IMR-90 (cell line): ENCODE measurements around the gene ELMO1.

Experiments used
- FOS ChIP-seq: fragments of 150-350 bp; IDR thresholded peaks from 2 replicates; pipeline ENCODE4 v1.6.1; 2016; ENCODE audit warnings: low read depth, low read length
- MAFK ChIP-seq: IDR thresholded peaks from 2 replicates; pipeline ENCODE4 v1.6.1; 2012; ENCODE audit warnings: low read depth, low read length, improper control_type of control experiment
- POLR2A ChIP-seq: IDR thresholded peaks from 2 replicates; pipeline ENCODE4 v1.6.1; 2012; ENCODE audit warnings: mild to moderate bottlenecking, low read depth, low read length
- RCOR1 ChIP-seq: IDR thresholded peaks from 2 replicates; pipeline ENCODE4 v1.6.1; 2012; ENCODE audit warnings: mild to moderate bottlenecking, low read length, improper control_type of control experiment; ENCODE audit not compliant: insufficient replicate concordance
- TF ChIP-seq, protein P1 (sequence below): conservative IDR thresholded peaks from 2 replicates; pipeline ENCODE4 v1.5.1; 2012; ENCODE audit warnings: mild to moderate bottlenecking, low read depth, low read length, improper control_type of control experiment

DNA sequence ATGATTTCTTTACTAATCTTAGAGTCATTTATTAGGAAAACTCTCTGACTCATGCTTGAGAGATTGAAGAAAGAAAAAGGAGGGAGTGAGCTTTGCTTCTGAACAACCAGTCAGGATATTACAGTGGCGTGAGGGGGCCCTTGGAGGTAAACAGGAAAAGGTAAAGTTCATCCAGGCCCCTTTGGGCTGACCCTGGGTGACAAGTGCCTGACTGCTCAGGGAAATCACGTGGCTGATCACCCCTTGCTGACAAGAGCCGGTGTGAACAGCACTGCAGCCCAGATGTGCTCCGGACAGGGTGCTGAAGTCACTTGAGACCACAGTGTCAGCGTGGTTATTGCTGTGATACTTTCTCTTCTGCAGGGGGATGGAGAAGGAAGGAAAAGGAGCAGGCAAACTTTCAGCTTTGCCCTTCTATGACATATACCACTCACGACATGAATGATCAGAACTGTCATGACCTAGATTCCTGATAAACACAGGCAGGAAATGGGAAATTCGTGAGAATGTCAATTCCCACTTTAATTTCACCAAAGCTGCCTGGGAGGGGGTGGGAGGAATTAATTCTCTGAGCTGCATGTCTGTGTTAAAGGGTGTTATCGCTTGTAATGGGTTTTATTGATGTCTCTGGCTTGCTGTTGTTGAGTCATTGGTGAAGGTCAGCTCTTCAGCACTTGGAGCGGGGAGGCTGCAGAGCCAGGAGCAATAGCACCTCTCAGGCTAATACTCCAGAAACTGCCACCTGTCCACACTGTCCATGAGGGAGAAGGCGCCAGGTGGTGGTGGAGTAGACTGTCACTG, 584.6 kb downstream of the ELMO1 start:
- TF ChIP-seq, protein P1, sequence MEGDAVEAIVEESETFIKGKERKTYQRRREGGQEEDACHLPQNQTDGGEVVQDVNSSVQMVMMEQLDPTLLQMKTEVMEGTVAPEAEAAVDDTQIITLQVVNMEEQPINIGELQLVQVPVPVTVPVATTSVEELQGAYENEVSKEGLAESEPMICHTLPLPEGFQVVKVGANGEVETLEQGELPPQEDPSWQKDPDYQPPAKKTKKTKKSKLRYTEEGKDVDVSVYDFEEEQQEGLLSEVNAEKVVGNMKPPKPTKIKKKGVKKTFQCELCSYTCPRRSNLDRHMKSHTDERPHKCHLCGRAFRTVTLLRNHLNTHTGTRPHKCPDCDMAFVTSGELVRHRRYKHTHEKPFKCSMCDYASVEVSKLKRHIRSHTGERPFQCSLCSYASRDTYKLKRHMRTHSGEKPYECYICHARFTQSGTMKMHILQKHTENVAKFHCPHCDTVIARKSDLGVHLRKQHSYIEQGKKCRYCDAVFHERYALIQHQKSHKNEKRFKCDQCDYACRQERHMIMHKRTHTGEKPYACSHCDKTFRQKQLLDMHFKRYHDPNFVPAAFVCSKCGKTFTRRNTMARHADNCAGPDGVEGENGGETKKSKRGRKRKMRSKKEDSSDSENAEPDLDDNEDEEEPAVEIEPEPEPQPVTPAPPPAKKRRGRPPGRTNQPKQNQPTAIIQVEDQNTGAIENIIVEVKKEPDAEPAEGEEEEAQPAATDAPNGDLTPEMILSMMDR, result no peak
- TF ChIP-seq POLR2A (no peak), RCOR1 (no peak), MAFK (no peak), FOS (no peak)
